ENCODE results near the gene STAM2. TPM values are rescaled to one million over a fixed set of nuclear protein-coding genes. Genes with fewer than 3 reads are reported as not detected.
"Not testable (repeated sequence)": the region's sequence is repeated elsewhere in the genome, so short reads cannot be mapped to it uniquely, and the experiment has no call there.

The STAM2 gene
- total RNA-seq, 1 donor from 2014 or later, result 22.6 TPM

DNA sequence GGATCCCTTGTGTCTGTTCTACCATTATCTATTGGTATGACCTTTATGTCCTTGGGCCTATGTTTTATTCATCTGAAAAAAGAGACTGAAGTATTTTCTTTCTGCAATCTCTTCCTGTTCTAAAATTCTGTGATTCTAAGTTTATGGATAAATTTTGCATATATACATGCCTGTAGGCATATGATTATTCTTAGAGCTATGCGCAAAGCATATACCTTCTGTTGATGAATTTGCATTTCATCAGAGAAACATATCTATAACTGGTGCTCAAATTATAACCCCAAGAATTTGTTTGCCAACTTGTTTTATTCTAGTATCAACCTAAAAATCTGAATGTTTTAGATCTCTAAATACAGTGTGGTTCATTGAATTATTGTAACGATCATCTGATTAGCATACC is 83.5 kb downstream of the STAM2 start:
- no peak for DNase-seq
- ATAC-seq (ENCODE audit: poor library complexity), result no peak
- intact Hi-C loops (cut with DNase I), result no loop called here

- DNase-seq; intact Hi-C loops (cut with DNase I): not testable (repeated sequence)
- ATAC-seq (ENCODE audit: poor library complexity), result peak; percentile 82
Observed at GRCh38 chr2:152090726-152091125, 84.8 kb downstream of the STAM2 start.

DNA sequence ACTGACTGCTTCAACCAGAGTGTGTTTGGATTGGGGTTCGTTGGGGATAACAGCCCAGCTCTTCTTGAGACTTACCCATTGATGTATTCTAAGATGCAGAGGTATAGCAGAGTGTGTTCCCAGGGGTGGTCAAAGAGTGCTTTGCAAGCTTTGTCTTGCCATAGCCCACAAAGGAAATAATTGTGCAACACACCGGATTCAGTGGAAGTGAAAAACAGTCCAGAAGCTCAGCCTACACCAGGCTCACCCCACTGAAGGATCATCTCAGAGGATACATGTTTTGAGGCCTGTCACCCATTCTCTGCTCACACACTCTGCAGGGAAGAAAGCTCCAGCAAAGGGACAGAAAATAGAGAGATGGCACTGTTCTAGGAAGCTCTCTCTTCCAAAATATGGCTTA is 86.3 kb downstream of the STAM2 start:
- DNase-seq, result no peak
- intact Hi-C loops (cut with DNase I), result no loop called here
- ATAC-seq (ENCODE audit: poor library complexity), result peak; percentile 58

DNA sequence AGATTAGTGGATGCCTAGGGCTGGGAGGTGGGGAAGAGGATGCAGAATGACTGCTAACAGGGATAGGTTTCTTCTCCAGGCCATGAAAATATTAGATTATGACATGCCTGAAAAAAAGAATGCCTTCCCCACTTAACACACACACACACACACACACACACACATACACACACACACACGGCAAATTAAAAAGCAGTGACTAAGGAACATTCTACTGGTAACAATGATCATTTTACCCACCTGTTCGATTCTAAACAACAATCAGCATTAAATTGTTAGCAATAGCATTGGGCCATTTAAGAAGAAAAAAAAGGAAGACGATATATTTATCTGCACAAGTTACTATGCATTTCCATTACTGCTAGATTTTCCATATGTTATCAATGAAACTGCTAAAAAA is 87.6 kb downstream of the STAM2 start:
- intact Hi-C loops (cut with DNase I), result no loop called here
- DNase-seq (no peak), ATAC-seq (ENCODE audit: poor library complexity) (no peak)

GRCh38 chr2:152086231-152086630 is 89.3 kb downstream of the STAM2 start:
- no peak for DNase-seq
- ATAC-seq (ENCODE audit: poor library complexity), result no peak
- intact Hi-C loops (cut with DNase I), result no loop called here

- no peak for ATAC-seq (ENCODE audit: poor library complexity)
Observed at GRCh38 chr2:152084076-152084475, 91.5 kb downstream of the STAM2 start.

DNA sequence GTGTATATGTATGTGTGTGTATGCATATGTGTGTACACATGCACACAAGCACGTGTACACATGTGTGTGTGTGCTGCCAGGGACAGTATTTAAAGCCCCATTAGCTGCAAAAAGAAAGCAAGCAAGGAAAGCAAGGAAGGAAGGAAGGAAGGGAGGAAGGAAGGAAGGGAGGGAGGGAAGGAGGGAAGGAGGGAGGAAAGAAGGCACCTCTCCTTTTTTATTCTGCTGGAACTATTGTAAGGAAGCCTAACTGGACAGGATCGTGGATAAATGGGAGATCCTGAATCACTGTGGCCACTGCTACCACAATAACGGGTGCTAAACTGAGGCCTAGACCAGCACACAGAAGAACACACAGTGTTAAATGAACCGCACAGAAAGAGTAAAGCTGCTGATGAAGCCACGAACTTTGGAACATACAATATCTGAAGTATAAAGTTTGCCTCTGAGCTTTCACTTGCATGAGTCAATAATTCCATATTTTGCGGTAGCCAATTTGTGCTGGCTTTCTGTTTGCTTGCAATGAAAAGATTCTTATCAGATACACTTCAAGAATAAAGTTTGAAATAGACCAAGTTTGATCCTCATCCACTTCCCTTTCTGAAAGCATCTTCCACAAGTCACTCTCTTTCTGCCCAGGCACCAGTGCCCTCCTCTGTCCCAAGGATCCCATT is 92.2 kb downstream of the STAM2 start:
- no peak for ATAC-seq (ENCODE audit: poor library complexity)
- DNase-seq, result no peak

More at GRCh38 chr2:152084076-152084475, 91.5 kb downstream of the STAM2 start:
- no peak for DNase-seq
- intact Hi-C loops (cut with DNase I), result no loop called here

DNA sequence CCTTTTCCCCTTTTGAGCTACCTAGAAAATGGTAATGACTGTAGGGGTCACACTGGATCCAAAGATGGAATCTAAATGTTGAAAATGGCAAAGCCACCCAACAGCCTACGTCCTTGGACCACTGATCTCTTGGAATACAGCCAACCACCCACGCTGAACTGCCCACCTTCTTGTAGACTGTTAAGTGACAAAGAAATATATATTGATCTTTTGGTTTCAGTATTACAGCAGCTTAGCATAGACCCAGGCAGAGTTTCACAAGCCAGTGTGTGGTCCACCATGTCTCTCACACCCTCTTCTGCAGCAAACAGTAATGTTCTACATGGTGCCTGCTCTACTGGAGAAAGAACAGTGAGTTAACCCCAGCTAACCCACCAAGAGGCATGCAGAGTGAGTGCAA is 96.9 kb downstream of the STAM2 start:
- no peak for DNase-seq
- ATAC-seq (ENCODE audit: poor library complexity), result no peak
- intact Hi-C loops (cut with DNase I), result no loop called here

More for the DNA sequence above, 92.2 kb downstream of the STAM2 start:
- intact Hi-C loops (cut with DNase I), result no loop called here

DNA sequence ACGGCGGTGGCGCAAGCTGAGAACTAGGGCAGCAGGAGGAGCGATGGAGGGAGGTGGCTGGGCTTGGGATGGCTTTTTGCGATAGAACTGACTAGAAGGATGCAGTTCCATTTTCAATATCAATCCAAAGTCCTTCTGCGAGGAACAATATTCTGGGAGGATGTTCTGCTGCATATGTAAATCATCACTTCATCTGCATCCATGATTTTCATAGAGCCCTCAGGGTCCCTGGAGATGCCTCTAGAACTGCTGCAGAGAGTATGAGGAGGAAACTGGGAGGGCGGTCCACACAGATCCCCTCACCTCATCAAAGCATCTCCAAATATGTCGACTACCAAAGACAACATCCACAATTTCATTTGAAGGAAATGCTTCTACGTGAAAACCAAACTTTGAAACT is 97.5 kb downstream of the STAM2 start:
- DNase-seq (no peak), ATAC-seq (ENCODE audit: poor library complexity) (no peak)
- intact Hi-C loops (cut with DNase I), result no loop called here

- DNase-seq (no peak), ATAC-seq (ENCODE audit: poor library complexity) (peak; percentile 74)
- intact Hi-C loops (cut with DNase I), result no loop called here
Observed at GRCh38 chr2:152075461-152076050, 100.0 kb downstream of the STAM2 start.

DNA sequence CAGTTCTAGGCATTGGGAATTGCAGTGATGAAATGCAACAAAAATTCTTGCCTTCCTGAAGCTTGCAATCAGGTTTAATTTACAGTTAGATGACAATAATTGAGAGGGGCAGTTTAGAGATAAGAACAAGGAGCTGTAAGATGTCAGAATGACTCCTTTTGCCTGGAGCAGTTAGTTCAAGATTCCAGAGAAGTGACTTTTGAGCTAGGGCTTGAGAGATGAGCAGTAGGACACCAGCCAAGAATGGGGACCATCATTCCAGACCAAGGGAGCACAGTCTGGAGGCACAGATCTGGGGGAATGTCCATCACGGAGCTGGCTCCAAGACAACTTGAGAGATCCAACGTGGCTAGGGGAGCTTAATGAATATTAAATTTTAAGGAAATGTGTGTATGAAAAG is 103.6 kb downstream of the STAM2 start:
- no peak for ATAC-seq (ENCODE audit: poor library complexity)
- intact Hi-C loops (cut with DNase I), result no loop called here

DNA sequence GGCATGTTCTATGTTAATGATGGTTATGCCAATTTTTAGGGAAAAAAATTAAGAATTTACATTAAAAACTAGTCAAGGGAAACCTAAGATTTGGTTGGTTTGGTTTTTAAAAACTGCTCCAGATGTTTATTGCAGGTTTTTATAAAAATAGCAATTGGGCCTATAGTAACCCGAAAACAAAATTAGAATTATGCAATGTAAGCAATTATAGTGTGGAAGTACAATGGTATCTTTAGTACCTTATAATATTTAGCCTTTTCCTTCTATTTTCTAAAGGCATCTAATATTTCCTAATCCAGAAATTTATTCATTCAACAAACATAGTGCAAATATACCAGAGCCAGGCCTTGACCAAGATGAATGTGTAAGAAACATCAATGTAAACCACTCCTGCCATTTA is 104.0 kb downstream of the STAM2 start:
- no peak for ATAC-seq (ENCODE audit: poor library complexity)
- DNase-seq, result no peak
- intact Hi-C loops (cut with DNase I), result no loop called here

More for the DNA sequence above, 103.6 kb downstream of the STAM2 start:
- no peak for DNase-seq

DNA sequence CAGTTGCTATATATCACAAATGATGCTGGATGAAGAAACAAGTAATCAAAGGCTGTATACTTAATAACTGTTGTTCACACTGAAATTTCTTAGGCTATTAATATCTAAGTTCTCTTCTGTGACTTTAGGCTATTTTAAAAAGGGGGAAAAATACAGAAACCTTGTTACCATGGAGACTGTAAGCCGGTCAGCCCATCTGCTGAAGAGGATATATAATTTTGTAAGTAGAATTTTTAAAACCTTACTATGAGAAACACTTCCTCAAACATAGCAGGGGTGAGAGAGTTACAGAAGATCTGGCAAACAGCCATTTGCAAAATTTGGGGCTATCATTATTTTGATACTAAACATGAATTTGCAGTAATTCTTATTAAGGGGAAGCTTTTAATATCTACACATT is 104.5 kb downstream of the STAM2 start:
- intact Hi-C loops (cut with DNase I), result no loop called here
- DNase-seq, result no peak
- no peak for ATAC-seq (ENCODE audit: poor library complexity)

- ATAC-seq (ENCODE audit: poor library complexity) (no peak), DNase-seq (no peak)
- intact Hi-C loops (cut with DNase I), result no loop called here
Observed at GRCh38 chr2:152068226-152068625, 107.3 kb downstream of the STAM2 start.

DNA sequence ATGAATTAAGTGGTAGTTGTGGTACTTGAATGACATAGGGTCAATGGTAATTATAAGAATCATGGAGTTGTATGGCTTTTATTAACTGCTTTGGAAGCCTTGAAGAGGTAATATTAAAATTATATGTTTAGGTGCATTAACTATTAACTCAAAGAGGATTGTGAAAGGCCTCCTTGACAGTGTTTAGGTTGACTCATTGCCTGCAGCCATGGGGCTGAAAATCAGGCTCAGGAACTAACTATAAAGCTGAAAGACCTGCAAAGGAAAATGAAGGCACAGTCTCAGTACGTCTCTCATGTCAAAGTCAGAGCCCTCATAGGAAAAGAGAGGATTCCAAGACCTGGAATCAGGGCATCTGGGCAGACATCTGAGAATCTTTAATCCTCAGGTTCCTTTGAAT is 107.7 kb downstream of the STAM2 start:
- no peak for DNase-seq
- intact Hi-C loops (cut with DNase I), result no loop called here
- no peak for ATAC-seq (ENCODE audit: poor library complexity)

Other genes starting within 250 kb of the STAM2 start
- 0.46 TPM for gene CACNB4, start 76.7 kb downstream of the STAM2 start, total RNA-seq
- gene FMNL2, start 159.4 kb upstream of the STAM2 start, total RNA-seq, result 6.1 TPM